Smooth muscle cell (in vitro differentiated cells): Measurements from ENCODE around the gene WFDC5. TPM values are rescaled to one million over a fixed set of nuclear protein-coding genes. Genes with fewer than 3 reads are reported as not detected.
"Not testable (repeated sequence)": the region's sequence is repeated elsewhere in the genome, so short reads cannot be mapped to it uniquely, and the experiment has no call there.

ENCODE experiments used
- DNase-seq: peaks from one replicate; lab custom pipeline; 2025; ENCODE audit not compliant: unreplicated experiment; lab: John Stamatoyannopoulos, UW
- H2AFZ ChIP-seq: fragments of 200-600 bp; sonication (generic); 2 replicates; pipeline ENCODE4 v1.6.0; 2016; ENCODE audit warnings: antibody characterized with exemption, low read depth, mild to moderate bottlenecking
- H3F3A ChIP-seq: fragments of 200-600 bp; sonication (generic); 2 replicates; pipeline ENCODE4 v1.6.0; 2017; ENCODE audit warnings: antibody characterized with exemption, low read depth
- H3K27ac ChIP-seq: fragments of 200-600 bp; sonication (generic); 2 replicates; pipeline ENCODE4 v1.5.1; 2016; ENCODE audit warnings: low read depth, mild to moderate bottlenecking
- H3K27me3 ChIP-seq: fragments of 200-600 bp; sonication (generic); 2 replicates; pipeline ENCODE4 v1.6.1; 2016; ENCODE audit warnings: low read depth, mild to moderate bottlenecking
- H3K36me3 ChIP-seq: fragments of 200-600 bp; sonication (generic); 2 replicates; pipeline ENCODE4 v1.5.1; 2016; ENCODE audit warnings: low read depth
- H3K4me1 ChIP-seq: fragments of 200-600 bp; sonication (generic); 2 replicates; pipeline ENCODE4 v1.5.1; 2016; ENCODE audit warnings: low read depth
- H3K4me2 ChIP-seq: fragments of 200-600 bp; sonication (generic); 2 replicates; pipeline ENCODE4 v1.6.0; 2016; ENCODE audit warnings: mild to moderate bottlenecking
- H3K4me3 ChIP-seq: fragments of 200-600 bp; sonication (generic); 2 replicates; pipeline ENCODE4 v1.5.1; 2016; ENCODE audit warnings: mild to moderate bottlenecking
- H3K79me2 ChIP-seq: fragments of 200-600 bp; sonication (generic); 2 replicates; pipeline ENCODE4 v1.6.0; 2016; ENCODE audit warnings: low read depth, mild to moderate bottlenecking
- H3K9ac ChIP-seq: fragments of 200-600 bp; sonication (generic); 2 replicates; pipeline ENCODE4 v1.6.0; 2016; ENCODE audit warnings: low read depth
- H3K9me3 ChIP-seq: fragments of 200-600 bp; sonication (generic); replicated peaks from 2 replicates; pipeline ENCODE4 v1.5.1; 2016; ENCODE audit warnings: low read depth
- H4K20me1 ChIP-seq: fragments of 200-600 bp; sonication (generic); 2 replicates; pipeline ENCODE4 v1.6.0; 2016; ENCODE audit warnings: low read depth
- CTCF ChIP-seq: fragments of 200-600 bp; sonication (generic); IDR thresholded peaks from 2 replicates; pipeline ENCODE4 v1.5.1; 2017; ENCODE audit warnings: borderline replicate concordance, mild to moderate bottlenecking, antibody characterized with exemption; ENCODE audit not compliant: insufficient read depth, poor library complexity, severe bottlenecking
- WGBS: methylation state at CpG from one replicate; pipeline ENCODE4 v1.1.7; 2016; ENCODE audit warnings: low lambda C conversion rate; 5-methylcytosine and 5-hydroxymethylcytosine counted together
- polyA plus RNA-seq: library from polyadenylated mRNA; unstranded; fragments of >200 nt; fragmentation: Nextera tagmentation; extraction: Ambion mirVana; gene quantifications from 2 replicates; pipeline ENCODE4 v1.2.1, GENCODE V29; 2016
- total RNA-seq: library from RNA; depleted of rRNA; stranded (reverse); fragments of >200 nt; gene quantifications from 2 replicates; pipeline ENCODE4 v1.2.3, GENCODE V29; 2014

Gene WFDC5
- total and polyA plus RNA-seq, 2 experiments from 2014 or later, result not detected

DNA sequence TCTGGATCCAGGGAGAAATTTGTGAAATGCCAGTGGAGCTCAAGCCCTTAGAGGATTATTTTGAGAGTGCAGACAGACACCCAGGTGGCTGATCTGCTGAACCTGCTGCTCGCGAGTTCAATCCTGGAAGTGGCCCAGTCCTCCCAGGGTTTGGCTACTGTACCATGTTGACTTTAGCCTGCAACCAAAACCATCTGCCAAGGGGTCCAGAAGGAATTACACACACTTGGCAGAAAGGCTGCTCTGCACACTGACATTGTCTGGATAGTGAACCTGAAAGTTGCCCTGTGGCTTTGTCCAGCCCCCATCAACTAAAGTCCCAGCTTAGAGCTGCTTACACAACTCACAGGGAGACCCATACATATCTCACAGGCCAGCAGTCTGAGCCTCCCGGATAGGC lies 38.2 kb upstream of the WFDC5 start:
- Histone ChIP-seq H3K4me2 (no peak overlapping the region), H3K36me3 (no peaks in the 10 kb centered on the region), H3K27ac (no peak overlapping the region), H3K79me2 (no peaks in the 10 kb centered on the region), H3K9ac (no peak overlapping the region), H2AFZ (no peak overlapping the region), H3K4me3 (no peak overlapping the region), H4K20me1 (no peaks in the 10 kb centered on the region), H3F3A (no peaks in the 10 kb centered on the region), H3K27me3 (peaks cover 21% of the 10 kb centered on the region), H3K4me1 (no peaks in the 10 kb centered on the region), H3K9me3 (no peaks in the 10 kb centered on the region)
- TF ChIP-seq CTCF, result no peak
- DNase-seq, result no peak
- 92% methylated on average over 3 of the region's 3 CpGs for WGBS

- H3K27me3 ChIP-seq, result peaks cover 22% of the 10 kb centered on the region
- no peaks in the 10 kb centered on the region for H3F3A ChIP-seq
- WGBS, result 81% methylated on average over 2 of the region's 2 CpGs
- no peak for DNase-seq
- H3K4me1 ChIP-seq, result no peaks in the 10 kb centered on the region
- no peak for TF ChIP-seq CTCF
- H3K27ac ChIP-seq, result no peak overlapping the region
- no peak overlapping the region for H3K4me2 ChIP-seq
- no peak overlapping the region for H3K9ac ChIP-seq
- no peaks in the 10 kb centered on the region for H3K36me3 ChIP-seq
- H3K9me3 ChIP-seq, result no peaks in the 10 kb centered on the region
- no peaks in the 10 kb centered on the region for H4K20me1 ChIP-seq
- no peak overlapping the region for H2AFZ ChIP-seq
- H3K79me2 ChIP-seq, result no peaks in the 10 kb centered on the region
- H3K4me3 ChIP-seq, result no peak overlapping the region
Observed at GRCh38 chr20:45152405-45152804, 37.4 kb upstream of the WFDC5 start.

DNA sequence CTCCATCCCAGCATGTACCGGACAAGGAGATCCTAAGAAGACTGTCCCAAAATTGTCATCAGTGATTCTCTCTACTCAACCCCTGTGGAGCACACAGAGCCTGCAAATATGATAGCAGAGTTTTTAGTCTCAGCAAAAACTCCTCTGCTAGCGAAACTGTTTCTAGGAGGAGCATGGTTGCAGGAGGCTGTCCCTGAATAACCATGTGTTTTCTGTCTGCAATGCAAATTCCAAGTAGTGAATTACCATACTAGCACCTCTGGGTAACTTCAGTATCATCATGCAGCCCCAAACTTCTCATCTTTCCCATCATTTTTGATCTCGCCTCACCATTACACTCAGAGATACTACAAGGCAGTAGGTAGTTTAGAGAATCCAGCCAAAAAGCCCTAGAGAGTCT lies 34.1 kb upstream of the WFDC5 start:
- Histone ChIP-seq H3K4me1 (no peaks in the 10 kb centered on the region), H3F3A (no peaks in the 10 kb centered on the region), H3K4me2 (no peak overlapping the region), H3K4me3 (no peak overlapping the region), H3K9me3 (no peaks in the 10 kb centered on the region), H3K36me3 (no peaks in the 10 kb centered on the region), H3K27me3 (peaks cover 50% of the 10 kb centered on the region), H4K20me1 (no peaks in the 10 kb centered on the region), H3K79me2 (no peaks in the 10 kb centered on the region), H2AFZ (no peak overlapping the region), H3K9ac (no peak overlapping the region), H3K27ac (no peak overlapping the region)
- TF ChIP-seq CTCF, result no peak
- whole genome bisulfite sequencing, result 90% methylated on average over 3 of the region's 3 CpGs
- DNase-seq, result no peak

DNA sequence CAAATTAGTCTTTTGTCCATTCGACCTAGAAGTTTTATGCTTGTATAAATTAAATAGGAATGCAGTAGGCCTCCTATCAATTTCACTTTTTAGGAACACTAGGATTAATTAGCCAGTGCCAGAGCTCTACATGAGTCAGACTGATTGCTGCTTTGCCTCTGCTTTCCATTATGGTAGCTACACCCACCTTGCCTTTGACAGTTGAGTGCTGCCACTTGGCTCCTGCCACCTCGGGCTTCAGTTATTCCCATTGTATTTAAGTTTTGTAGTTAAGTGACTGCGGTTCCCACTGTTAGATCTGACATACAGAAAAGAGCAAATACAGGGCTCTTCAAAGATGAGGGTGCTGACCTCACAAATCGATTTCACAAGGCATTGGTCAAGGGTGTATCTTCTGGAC lies 25.9 kb upstream of the WFDC5 start:
- Histone ChIP-seq H3K4me2 (no peak overlapping the region), H3K36me3 (no peaks in the 10 kb centered on the region), H3K4me1 (no peaks in the 10 kb centered on the region), H3K27me3 (peaks cover 26% of the 10 kb centered on the region), H3K9me3 (no peaks in the 10 kb centered on the region), H3K9ac (no peak overlapping the region), H3F3A (no peaks in the 10 kb centered on the region), H3K4me3 (no peak overlapping the region), H2AFZ (no peak overlapping the region), H3K79me2 (no peaks in the 10 kb centered on the region), H4K20me1 (no peaks in the 10 kb centered on the region), H3K27ac (no peak overlapping the region)
- WGBS, result 88% methylated on average over 4 of the region's 4 CpGs
- TF ChIP-seq CTCF, result no peak
- no peak for DNase-seq

GRCh38 chr20:45139733-45140375 lies 24.9 kb upstream of the WFDC5 start:
- H3K27ac ChIP-seq, H3K4me3 ChIP-seq, H3K4me1 ChIP-seq, DNase-seq, H2AFZ ChIP-seq, H3K4me2 ChIP-seq, H3F3A ChIP-seq, H3K79me2 ChIP-seq, H4K20me1 ChIP-seq, H3K9me3 ChIP-seq, H3K36me3 ChIP-seq, H3K9ac ChIP-seq: not testable (repeated sequence)
- peaks cover 16% of the 10 kb centered on the region for H3K27me3 ChIP-seq
- 96% methylated on average over 5 of the region's 5 CpGs for WGBS
